HL-60 (cell line): ENCODE measurements around the gene POU5F2.

Experiments
- DNase-seq, 2 experiments: peaks; one replicate each; pipeline ENCODE4 v3.0.0-alpha.2; 2010 to 2020; ENCODE audit warnings: low read depth in 1 of 2, low spot score in 1 of 2
- H3K27ac ChIP-seq: fragments of 250-450 bp; sonication (Bioruptor Pico); replicated peaks from 2 replicates; pipeline ENCODE4 v1.5.1; 2020; ENCODE audit warnings: mild to moderate bottlenecking, moderate library complexity
- H3K27me3 ChIP-seq: fragments of 250-450 bp; sonication (Bioruptor Pico); 2 replicates; pipeline ENCODE4 v1.5.1; 2021; ENCODE audit warnings: mild to moderate bottlenecking, moderate library complexity; ENCODE audit not compliant: insufficient read depth, poor library complexity, severe bottlenecking
- H3K4me3 ChIP-seq: replicated peaks from 2 replicates; pipeline ENCODE4 v1.5.1; 2011; ENCODE audit warnings: mild to moderate bottlenecking, control low read depth, low read length; ENCODE audit not compliant: insufficient read depth
- GABPA ChIP-seq: IDR thresholded peaks from 2 replicates; pipeline ENCODE4 v1.6.1; 2012; ENCODE audit warnings: low read depth
- POLR2AphosphoS5 ChIP-seq: IDR thresholded peaks from 2 replicates; pipeline ENCODE4 v1.6.1; 2012; ENCODE audit warnings: low read depth
- SPI1 ChIP-seq: IDR thresholded peaks from 2 replicates; pipeline ENCODE4 v1.6.1; 2012; ENCODE audit warnings: low read depth, mild to moderate bottlenecking, borderline replicate concordance
- TF ChIP-seq, protein P1 (sequence below): IDR thresholded peaks from 2 replicates; pipeline ENCODE4 v1.6.1; 2012; ENCODE audit warnings: low read depth; ENCODE audit not compliant: insufficient replicate concordance
- TF ChIP-seq, protein P2 (sequence below): IDR thresholded peaks from one replicate; pipeline ENCODE4 v1.5.1; 2011; ENCODE audit warnings: low read length, control low read depth, inconsistent platforms; ENCODE audit not compliant: insufficient read depth

POU5F2 gene

GRCh38 chr5:93715761-93716160 lies 25.6 kb downstream of the POU5F2 start:
- no peaks in the 10 kb centered on the region for H3K27me3 ChIP-seq
- H3K27ac ChIP-seq, result no peak overlapping the region
- no peak for DNase-seq
- H3K4me3 ChIP-seq, result no peak overlapping the region
- TF ChIP-seq POLR2AphosphoS5 (no peak), GABPA (no peak), SPI1 (no peak)
- TF ChIP-seq, protein P1, sequence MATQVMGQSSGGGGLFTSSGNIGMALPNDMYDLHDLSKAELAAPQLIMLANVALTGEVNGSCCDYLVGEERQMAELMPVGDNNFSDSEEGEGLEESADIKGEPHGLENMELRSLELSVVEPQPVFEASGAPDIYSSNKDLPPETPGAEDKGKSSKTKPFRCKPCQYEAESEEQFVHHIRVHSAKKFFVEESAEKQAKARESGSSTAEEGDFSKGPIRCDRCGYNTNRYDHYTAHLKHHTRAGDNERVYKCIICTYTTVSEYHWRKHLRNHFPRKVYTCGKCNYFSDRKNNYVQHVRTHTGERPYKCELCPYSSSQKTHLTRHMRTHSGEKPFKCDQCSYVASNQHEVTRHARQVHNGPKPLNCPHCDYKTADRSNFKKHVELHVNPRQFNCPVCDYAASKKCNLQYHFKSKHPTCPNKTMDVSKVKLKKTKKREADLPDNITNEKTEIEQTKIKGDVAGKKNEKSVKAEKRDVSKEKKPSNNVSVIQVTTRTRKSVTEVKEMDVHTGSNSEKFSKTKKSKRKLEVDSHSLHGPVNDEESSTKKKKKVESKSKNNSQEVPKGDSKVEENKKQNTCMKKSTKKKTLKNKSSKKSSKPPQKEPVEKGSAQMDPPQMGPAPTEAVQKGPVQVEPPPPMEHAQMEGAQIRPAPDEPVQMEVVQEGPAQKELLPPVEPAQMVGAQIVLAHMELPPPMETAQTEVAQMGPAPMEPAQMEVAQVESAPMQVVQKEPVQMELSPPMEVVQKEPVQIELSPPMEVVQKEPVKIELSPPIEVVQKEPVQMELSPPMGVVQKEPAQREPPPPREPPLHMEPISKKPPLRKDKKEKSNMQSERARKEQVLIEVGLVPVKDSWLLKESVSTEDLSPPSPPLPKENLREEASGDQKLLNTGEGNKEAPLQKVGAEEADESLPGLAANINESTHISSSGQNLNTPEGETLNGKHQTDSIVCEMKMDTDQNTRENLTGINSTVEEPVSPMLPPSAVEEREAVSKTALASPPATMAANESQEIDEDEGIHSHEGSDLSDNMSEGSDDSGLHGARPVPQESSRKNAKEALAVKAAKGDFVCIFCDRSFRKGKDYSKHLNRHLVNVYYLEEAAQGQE, result no peak
- TF ChIP-seq, protein P2, sequence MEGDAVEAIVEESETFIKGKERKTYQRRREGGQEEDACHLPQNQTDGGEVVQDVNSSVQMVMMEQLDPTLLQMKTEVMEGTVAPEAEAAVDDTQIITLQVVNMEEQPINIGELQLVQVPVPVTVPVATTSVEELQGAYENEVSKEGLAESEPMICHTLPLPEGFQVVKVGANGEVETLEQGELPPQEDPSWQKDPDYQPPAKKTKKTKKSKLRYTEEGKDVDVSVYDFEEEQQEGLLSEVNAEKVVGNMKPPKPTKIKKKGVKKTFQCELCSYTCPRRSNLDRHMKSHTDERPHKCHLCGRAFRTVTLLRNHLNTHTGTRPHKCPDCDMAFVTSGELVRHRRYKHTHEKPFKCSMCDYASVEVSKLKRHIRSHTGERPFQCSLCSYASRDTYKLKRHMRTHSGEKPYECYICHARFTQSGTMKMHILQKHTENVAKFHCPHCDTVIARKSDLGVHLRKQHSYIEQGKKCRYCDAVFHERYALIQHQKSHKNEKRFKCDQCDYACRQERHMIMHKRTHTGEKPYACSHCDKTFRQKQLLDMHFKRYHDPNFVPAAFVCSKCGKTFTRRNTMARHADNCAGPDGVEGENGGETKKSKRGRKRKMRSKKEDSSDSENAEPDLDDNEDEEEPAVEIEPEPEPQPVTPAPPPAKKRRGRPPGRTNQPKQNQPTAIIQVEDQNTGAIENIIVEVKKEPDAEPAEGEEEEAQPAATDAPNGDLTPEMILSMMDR, result no peak

GRCh38 chr5:93715327-93715726 lies 26.1 kb downstream of the POU5F2 start:
- Histone ChIP-seq H3K27me3 (no peaks in the 10 kb centered on the region), H3K4me3 (no peak overlapping the region), H3K27ac (no peak overlapping the region)
- DNase-seq, result no peak
- TF ChIP-seq GABPA (no peak), SPI1 (no peak), POLR2AphosphoS5 (no peak)
- TF ChIP-seq, protein P1, result no peak
- TF ChIP-seq, protein P2, result no peak

- no peak for DNase-seq
- TF ChIP-seq, protein P2, result no peak
- TF ChIP-seq SPI1 (no peak), POLR2AphosphoS5 (no peak), GABPA (no peak)
- TF ChIP-seq, protein P1, result no peak
- Histone ChIP-seq H3K27ac (no peak overlapping the region), H3K4me3 (no peak overlapping the region), H3K27me3 (no peaks in the 10 kb centered on the region)
These were observed 33.0 kb downstream of the POU5F2 start for GRCh38 chr5:93708442-93708841.
